GM19240 (cell line): ENCODE results near the gene ZER1.
"Not testable (repeated sequence)": the region's sequence is repeated elsewhere in the genome, so short reads cannot be mapped to it uniquely, and the experiment has no call there.

Experiments
- DNase-seq: peaks from one replicate; pipeline ENCODE4 v3.0.0; 2011; ENCODE audit warnings: low spot score; ENCODE audit not compliant: insufficient read length

Gene ZER1

DNA sequence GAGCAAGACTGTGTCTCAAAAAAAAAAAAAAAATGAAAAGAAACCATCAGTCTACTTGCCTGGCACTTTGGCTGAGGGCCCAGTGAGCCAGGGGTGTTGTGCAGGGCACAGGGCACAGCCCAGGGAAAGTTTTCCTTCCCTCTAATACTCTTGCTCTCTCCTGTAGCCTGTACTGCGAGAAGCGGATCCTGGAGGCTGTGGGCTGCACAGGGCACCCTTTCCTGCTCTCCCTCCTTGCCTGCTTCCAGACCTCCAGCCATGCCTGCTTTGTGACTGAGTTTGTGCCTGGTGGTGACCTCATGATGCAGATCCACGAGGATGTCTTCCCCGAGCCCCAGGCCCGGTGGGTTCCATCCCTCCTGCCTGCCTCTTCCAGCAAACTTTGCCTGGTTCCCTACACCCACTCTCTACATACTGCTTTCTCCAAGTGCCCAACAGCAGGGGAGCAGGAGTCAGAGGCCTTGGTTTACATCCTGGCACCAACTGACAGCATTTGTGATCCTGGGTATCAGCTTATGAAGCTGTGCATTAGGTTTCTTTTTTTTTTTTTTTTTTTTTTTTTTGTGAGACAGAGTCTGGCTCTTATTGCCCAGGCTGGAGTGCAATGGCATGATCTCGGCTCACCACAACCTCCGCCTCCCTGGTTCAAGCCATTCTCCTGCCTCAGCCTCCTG lies 55.0 kb downstream of the ZER1 start:
- DNase-seq, result no peak

DNA sequence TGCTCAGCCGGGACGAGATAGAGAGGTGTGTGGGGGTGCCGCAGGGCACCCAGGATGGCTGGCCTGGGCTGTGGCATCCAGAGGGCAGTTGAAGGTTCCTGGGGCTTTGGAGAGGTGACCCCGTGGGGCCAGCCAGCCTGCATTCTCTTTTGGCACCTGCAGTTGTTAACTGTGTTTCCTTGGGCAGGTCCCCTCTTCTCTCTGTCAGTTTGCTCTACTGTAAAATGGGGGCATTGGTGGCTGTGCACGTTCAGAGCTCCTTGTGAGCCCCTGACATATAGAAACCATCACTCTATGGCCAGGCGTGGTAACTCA lies 56.3 kb downstream of the ZER1 start:
- no peak for DNase-seq

DNA sequence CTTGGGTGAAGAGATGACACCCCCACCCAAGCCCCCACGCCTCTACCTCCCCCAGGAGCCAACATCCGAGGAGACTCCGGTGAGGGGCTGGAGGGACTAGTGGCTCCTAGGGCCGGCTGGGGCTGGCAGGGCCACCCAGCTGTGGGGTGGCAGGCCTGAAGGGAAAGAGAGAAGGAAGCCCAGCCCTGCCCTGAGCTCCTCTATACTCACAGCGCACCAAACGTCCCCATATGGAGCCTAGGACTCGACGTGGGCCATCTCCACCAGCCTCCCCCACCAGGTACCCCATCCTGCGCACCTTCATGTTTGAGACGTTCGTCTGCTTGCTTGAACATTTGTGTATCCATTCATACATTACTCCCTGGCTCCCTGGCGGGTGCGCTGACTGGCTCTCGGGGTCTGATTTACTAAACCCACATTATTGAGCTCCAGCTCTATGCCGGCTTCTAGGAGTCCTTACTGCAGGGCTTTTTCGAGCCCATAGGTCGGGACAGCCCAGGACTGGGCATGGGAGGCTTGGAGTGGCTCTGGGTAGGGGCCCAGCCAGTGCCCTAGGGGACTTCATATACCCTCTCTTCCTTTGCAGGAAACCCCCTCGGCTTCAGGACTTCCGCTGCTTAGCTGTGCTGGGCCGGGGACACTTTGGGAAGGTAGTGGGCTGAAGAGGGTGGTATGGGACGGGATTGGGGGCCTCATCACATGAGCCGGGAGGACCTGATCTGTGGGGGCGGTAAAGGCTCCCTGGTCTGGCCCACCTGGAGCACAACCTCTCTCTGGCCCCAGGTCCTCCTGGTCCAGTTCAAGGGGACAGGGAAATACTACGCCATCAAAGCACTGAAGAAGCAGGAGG lies 56.9 kb downstream of the ZER1 start:
- no peak for DNase-seq

DNA sequence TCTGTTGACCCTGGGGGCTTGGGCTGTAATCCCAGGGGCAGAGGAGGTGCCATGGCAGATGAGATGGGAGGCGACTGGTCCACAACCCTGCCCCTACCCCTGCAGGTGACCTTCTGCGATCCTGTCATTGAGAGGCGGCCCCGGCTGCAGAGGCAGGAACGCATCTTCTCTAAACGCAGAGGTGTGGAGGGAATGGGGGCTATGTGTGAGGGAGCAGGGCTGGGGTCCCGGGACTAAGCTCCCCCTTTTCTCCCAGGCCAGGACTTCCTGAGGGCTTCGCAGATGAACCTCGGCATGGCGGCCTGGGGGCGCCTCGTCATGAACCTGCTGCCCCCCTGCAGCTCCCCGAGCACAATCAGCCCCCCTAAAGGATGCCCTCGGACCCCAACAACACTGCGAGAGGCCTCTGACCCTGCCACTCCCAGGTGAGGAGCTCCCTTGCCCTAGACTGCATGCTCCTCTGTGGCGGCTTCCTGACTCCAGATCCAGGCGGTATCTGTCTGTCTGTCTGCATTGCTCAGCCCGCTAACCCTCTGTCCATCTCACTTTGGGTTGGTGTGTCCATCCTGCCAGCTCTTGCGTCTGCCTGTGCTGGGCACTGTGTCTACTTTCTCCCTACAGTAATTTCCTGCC lies 57.7 kb downstream of the ZER1 start:
- DNase-seq, result no peak

DNA sequence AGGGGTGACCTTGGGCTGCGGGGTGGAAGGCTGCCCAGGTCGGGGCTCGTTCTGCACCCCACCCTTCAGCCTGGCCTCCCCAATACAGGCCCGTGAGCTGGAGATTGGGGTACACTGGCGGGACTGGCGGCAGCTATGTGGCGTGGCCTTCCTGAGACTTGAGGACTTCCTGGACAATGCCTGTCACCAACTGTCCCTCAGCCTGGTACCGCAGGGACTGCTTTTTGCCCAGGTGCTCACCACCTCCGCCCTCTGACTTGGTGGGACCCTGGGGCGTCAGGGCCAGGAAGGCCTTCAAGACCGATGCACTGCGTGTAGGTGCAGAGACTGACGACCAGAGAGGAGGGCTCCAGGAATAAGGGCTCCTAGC lies 58.3 kb downstream of the ZER1 start:
- DNase-seq, result no peak

DNA sequence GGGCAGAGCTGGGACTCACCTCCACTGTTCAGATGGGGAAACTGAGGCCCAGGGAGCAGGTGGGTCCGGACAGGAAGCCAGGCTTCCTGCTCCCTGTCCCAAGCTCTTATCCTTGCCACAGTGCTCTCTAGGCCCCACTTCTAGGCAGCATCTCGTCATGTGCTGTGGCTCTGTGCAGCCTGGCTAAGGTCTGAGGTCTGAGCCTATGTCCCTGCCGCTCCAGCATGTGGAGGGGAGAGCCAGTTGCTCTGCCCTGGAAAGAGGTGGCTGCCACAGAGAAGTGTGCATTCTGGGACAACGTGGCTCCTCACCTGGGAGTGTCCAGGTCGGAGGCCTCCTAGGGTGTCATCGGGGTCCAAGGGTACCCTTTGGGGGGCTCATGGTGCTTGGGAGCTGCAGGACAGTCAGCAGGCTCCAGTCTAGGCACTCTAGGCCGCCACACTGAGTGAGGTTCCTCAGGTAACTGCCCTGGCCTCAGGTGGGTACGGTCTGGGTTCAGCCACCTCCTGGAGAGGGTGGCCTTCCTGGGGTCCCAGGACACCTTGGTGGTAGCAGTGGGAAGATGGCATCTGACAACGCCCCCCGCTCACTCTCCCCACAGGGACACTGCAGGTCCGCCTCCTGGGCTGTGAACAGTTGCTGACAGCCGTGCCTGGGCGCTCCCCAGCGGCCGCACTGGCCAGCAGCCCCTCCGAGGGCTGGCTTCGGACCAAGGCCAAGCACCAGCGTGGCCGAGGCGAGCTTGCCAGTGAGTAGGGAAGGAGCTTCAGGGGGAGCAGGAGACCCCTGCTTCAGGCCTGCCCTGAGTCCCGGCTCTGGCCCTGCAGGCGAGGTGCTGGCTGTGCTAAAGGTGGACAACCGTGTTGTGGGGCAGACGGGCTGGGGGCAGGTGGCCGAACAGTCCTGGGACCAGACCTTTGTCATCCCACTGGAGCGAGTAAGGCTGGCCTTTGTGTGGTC lies 59.0 kb downstream of the ZER1 start:
- no peak for DNase-seq

DNA sequence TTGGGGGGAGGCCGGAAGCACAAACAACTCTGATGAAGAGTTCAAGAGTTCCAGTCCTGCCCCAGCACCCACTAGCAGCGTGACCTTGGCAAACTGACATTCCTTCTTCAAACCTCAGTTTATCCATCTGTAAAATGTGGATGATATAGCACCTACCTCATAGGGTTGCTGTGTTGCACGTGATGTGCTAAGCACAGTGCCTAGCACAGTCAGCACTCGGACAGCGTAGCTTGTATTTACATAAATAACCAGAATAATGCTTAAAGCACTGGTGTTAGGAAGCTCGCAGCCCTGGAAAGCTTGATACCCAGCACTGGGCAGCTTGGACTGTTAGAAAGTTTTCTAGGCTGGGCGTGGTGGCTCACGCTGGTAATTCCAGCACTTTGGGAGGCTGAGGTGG lies 64.3 kb downstream of the ZER1 start:
- no peak for DNase-seq

DNA sequence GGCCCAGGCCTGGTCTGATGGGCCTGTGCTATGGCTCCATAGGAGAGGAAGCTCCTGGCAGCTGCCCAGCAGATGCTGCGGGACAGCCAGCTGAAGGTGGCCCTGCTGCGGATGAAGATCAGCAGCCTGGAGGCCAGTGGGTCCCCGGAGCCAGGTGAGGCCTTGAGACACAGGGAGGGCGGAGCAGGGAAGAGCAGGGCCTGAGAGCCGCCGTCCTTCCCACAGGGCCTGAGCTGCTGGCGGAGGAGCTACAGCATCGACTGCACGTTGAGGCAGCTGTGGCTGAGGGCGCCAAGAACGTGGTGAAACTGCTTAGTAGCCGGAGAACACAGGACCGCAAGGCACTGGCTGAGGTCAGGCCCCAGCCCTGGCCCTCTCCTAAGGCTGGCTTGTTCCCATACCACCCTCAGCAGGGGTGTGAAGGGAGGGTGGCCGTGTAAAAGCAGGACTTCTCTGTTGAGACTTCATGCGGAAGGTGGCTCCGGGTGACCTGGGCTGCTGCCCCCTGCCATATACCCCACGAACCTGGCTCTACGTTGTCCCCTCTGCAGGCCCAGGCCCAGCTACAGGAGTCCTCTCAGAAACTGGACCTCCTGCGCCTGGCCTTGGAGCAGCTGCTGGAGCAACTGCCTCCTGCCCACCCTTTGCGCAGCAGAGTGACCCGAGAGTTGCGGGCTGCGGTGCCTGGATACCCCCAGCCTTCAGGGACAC lies 64.9 kb downstream of the ZER1 start:
- no peak for DNase-seq

DNA sequence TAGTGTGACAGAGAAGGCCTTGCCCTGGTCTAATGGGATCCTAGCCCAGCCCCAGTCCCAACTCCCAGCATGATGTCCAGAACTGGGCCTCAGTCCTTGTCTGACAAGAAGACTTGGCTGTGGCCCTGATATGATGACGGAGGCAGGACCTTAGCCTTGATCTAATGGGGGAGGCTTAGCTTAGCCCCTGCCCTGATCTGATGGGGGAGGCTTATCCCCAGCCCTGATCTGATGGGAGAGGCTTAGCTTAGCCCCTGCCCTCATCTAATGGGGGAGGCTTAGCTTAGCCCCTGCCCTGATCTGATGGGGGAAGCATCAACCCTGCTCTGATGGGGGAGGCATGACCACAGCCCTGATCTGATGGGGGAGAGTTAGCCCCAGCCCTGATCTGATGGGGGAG lies 65.7 kb downstream of the ZER1 start:
- DNase-seq, result no peak

DNA sequence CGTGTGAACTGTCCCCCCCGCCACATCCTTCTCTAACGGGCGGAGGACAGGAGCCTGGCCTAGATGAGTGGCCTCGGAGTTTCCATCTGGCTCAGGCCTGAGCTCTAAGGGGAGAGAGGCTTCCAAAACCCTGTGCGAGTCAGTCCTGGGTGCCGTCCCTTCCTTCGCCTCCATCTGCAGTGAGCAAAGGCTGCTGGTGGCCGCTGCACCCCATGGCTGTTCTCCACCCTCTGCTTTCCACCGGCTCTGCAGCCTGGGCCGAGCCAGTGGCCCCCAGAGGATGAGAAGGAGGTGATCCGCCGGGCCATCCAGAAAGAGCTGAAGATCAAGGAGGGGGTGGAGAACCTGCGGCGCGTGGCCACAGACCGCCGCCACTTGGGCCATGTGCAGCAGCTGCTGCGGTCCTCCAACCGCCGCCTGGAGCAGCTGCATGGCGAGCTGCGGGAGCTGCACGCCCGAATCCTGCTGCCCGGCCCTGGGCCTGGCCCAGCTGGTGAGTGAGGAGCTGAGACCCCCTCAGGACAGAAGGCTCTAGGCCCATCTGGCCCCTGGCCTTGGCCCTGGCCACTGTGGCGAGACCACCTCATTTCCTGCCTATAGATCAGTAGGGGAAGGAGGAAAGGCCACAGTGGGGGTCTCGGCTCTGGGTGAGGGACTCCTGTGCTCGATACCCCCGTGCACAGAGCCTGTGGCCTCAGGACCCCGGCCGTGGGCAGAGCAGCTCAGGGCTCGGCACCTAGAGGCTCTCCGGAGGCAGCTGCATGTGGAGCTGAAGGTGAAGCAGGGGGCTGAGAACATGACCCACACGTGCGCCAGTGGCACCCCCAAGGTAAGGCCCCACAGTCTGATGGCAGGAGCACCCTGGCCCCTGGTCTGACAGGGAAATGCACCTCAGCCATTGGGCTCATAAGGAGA lies 66.4 kb downstream of the ZER1 start:
- no peak for DNase-seq

DNA sequence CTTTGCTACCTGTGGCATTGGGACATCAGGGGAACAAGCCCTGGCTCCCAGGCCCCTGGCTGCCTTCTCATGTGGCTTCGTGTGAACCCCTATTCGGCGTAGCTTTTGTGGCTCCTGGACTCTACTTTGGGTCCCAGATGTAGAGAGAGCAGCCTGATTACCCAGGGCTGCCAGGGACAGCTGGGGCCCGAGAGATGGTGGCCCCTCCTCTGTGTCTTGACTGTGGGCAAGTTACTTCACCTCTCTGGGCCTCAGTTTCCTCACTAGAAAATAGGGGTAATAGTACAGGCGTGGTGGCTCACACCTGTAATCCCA lies 67.4 kb downstream of the ZER1 start:
- no peak for DNase-seq

DNA sequence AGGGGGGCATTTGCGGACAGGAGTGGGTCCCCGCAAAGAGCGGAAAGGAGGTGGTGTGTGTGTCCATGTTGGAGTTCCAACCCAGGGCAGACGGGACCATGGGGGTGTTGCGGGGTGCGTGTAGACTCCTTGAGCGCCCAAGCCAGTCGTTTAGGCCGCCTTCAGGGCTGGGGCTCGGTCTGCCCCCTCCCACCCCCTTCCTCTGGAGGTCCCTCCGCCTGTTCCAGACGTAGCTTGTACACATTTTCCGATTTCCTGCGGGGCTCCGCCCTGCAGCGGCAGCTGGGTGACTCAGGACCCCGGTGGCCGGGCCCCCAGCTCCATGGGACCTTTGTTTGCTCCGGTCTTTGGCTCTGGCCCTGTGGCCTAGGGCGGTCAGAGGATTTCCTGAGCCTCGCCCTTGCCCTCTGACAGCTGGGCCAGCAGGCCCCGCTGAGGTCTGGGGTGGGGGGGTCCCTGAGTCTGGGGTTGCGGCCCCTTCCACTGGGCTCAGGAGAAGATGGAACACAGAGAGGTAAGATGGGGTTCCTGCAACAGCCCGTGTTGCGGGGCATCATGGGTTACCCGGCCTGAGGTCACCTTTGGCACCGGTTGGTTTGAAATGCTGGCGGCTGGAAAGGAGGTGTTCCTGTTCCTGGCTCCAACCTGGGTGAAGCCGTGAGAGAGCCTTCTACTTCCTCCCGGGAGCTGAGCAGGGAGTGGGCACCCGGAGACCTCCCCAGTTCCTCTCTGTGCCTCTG lies 67.9 kb downstream of the ZER1 start:
- no peak for DNase-seq

DNA sequence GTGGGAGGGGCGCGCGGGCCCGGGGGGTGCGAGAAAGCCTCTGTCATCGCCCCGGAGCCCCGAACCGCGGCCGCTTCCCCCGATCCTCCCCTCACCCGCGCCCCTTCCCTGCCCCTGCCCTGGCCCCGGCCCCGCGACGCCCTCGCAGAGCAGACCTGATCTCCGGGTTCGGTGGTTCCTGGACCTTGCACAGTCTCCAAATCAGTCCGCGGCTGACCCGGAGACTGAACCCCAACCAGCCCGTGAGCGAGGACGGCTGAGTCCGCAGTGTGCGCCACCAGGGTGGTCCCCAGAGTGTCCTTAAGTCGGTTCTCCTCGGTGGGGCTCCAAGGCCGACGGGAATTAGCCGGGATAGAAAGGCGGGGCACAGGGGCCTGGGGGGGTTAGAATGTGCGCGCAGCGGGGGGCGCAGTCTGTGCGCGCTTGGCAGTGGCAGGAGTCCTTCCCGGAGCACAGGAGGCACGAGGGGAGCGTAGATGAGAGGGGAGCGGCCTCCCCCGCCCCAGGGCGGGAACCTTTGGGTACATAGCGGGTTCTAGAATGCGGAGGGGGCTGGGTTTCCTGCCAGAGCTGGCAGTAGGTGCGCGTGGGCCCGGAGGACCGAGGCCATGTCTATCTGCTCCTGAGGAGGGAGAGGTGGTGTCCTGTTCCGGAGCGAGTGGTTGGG lies 68.6 kb downstream of the ZER1 start:
- no peak for DNase-seq

DNA sequence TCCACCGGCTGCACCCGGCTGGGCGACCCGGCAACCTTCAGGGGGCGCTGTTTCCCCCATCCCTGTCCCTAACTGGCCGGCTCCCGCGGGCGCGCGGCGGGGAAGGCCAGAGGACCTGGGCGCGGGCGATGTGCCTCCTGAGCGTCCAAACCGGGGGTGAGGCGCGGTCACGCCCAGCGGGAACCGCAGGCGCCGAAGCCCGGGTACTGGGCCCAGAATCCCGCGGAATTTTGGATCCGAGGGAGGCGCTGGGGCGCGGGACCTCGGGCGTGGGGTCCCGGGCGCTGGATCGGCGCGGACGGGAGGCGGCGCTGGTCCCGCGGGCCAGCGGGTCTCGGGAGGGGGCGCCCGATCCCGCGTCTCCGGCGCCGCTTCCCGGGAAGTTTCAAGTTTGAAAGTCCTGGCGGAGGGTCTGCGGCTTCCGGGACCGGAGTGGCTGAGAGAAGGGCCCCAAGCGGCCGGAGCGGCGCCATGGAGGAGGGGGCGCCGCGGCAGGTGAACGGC lies 69.2 kb downstream of the ZER1 start, which contains the start of gene PKN3:
Gene PKN3, plus strand, starts transcription at position 59 of the 504 bp plus-strand sequence. Its CDS starts 413 bp downstream, at position 472.
- peak; percentile 92 for DNase-seq

DNA sequence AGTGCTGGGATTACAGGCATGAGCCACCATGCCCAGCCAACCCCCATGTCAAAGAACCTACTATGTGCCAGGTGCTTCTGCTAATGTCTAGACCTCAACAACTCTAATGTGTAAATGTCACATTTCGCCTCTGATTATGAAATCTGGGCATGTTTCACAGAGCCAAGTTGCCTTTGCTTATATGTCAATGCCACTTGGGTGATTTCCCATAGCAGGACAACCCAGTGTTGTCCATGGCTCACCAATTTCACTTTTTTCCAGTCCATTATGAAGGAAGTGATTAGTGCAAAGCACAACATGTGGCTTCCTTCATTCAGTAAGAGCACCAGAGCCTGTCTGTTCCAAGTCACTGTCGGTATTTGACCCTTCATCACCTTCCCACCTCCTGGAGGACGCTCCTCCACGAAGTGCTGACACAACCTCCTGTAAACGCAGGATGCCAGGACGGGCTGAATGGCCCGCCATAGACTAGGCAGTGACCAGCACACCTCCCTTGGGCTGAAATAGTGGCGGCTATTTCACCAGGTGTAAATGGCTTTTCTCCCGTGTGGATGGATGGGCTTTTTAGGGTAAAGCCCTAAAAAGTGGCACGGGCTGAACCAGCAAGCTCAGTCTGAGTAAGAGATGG lies 70.4 kb downstream of the ZER1 start:
- DNase-seq, result no peak

DNA sequence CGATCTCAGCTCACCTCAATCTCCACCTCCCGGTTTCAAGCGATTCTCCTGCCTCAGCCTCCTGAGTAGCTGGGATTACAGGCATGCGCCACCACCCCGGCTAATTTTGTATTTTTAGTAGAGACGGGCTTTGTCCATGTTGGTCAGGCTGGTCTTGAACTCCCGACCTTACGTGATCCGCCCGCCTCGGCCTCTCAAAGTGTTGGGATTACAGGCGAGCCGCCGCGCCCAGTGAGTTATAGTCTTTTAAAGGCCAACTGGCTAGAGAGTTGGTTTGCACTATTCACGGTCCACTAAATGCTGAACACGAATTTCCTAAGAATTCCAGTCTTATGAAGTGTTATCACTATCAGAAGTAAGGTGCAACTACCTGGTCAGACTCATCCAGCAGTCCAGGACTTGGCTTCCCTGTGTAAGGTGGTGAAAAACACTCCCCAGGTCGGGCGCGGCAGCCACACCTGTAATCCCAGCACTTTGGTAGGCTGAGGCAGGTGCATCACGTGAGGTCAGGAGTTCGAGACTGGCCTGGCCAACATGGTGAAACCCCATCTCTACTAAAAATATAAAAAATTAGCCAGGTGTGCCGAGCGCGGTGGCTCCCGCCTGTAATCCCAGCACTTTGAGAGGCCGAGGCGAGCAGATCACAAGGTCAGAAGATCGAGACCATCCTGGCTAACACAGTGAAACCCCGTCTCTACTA lies 72.5 kb downstream of the ZER1 start:
- DNase-seq, result not testable (repeated sequence)

DNA sequence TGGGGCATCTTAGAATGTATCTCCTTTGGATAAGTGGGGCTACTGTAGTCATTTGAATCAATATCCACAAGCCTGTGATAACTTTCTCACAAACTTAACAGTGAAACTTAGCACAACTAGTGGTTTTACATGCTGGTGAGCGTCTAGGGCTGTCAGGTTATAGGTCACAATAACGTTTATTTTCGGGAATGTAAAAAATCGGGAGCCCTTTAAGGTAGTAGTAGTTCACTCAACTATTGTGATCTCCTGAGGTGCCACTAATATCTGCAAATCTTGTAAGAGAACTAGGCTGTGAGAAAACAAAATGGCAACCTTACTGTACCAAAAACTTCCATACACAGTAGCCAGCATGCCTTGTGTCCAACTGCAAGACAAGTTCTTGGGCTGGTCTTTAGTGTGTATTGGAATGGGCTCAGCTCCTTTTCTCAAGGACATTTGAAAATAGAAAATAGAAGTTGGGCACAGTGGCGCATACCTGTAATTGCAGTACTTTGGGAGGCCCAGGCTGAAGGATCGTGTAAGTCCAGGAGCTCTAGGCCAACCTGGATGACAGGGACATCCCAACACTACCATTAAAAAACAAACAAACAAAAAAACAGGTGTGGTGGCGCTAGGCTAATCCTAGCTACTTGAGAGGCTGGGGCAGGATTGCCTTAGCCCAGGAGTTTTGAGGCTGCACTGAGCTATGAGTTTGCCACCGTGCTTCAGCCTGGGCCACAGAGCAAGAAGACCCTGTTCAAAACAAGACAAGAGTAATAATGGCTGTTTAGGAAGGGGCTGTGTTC lies 74.6 kb downstream of the ZER1 start:
- no peak for DNase-seq
